ENCODE data around the gene PACSIN2. TPM values are rescaled to one million over a fixed set of nuclear protein-coding genes. Genes with fewer than 3 reads are reported as not detected.
A peak's percentile ranks its signal among the peaks of the same experiment; 100 is the strongest.

The PACSIN2 gene
- total and polyA plus RNA-seq, 2 of the 13 experiments (the other 11 are each of a cell fraction or from before 2014, with no cell fraction given), result 54.1 to 68.8 TPM

- TF ChIP-seq AKNA (CRISPR knock-in tag; IDR thresholded peaks at IDR 0.05; ENCODE audit: borderline replicate concordance) (no peak), NRL (CRISPR knock-in tag; IDR thresholded peaks at IDR 0.05; ENCODE audit: borderline replicate concordance) (no peak), ARID4A (CRISPR knock-in tag; IDR thresholded peaks at IDR 0.05; ENCODE audit: borderline replicate concordance) (peak; percentile 65; the same call in 1 of the 2 replicates), ZNF547 (CRISPR knock-in tag; IDR thresholded peaks at IDR 0.05) (no peak), ISX (CRISPR knock-in tag; conservative IDR thresholded peaks at IDR 0.05) (no peak), ZNF44 (CRISPR knock-in tag; IDR thresholded peaks at IDR 0.05) (no peak), KLF16 (CRISPR knock-in tag; IDR thresholded peaks at IDR 0.05) (peak in 1 of 2 experiments; percentile 74; a peak in 2 of 4 replicates), ZFY (CRISPR knock-in tag; IDR thresholded peaks at IDR 0.05) (peak; percentile 75), IRF9 (CRISPR knock-in tag; IDR thresholded peaks at IDR 0.05; ENCODE audit: borderline replicate concordance) (no peak), CEBPB (IDR thresholded peaks at IDR 0.05; ENCODE audit: borderline replicate concordance, low read depth, low read length) (no peak), NAIF1 (CRISPR knock-in tag; IDR thresholded peaks at IDR 0.05; ENCODE audit: borderline replicate concordance) (no peak), RBFOX2 (IDR thresholded peaks at IDR 0.05; ENCODE audit: low read depth, low read length) (0 out of 2 replicates have a peak, but pooled peaks have one; percentile 42), SMARCC2 (IDR thresholded peaks at IDR 0.05) (no peak), ZNF766 (CRISPR knock-in tag; IDR thresholded peaks at IDR 0.05; ENCODE audit: borderline replicate concordance) (no peak), ZNF703 (CRISPR knock-in tag; IDR thresholded peaks at IDR 0.05; ENCODE audit: borderline replicate concordance) (no peak), MAFK (conservative IDR thresholded peaks at IDR 0.05 in 1 of 2, IDR thresholded peaks at IDR 0.05 in 1 of 2; ENCODE audit: low read length in 2 of 2) (no peak), ZNF205 (CRISPR knock-in tag; IDR thresholded peaks at IDR 0.05) (peak; percentile 100), ZNF660 (CRISPR knock-in tag; IDR thresholded peaks at IDR 0.05; ENCODE audit: borderline replicate concordance, low read depth) (no peak), ARHGAP35 (CRISPR knock-in tag; IDR thresholded peaks at IDR 0.05; ENCODE audit: borderline replicate concordance) (no peak), HNRNPUL1 (IDR thresholded peaks at IDR 0.05; ENCODE audit: low read depth, low read length) (no peak), ZNF317 (CRISPR knock-in tag; IDR thresholded peaks at IDR 0.05) (0 out of 2 replicates have a peak, but pooled peaks have one; percentile 26)
These were observed 3.7 kb upstream of the PACSIN2 start (continued) for GRCh38 chr22:43018615-43019014.
